Right ventricle myocardium superior (tissue), 1 donor: ENCODE measurements around the gene HCLS1. TPM values are rescaled to one million over a fixed set of nuclear protein-coding genes. Genes with fewer than 3 reads are reported as not detected.
A peak's percentile ranks its signal among the peaks of the same experiment; 100 is the strongest.
"Not testable (repeated sequence)": the region's sequence is repeated elsewhere in the genome, so short reads cannot be mapped to it uniquely, and the experiment has no call there.

ENCODE experiments used
- ATAC-seq: fragments of 200-7000 bp; cut with Tn5 transposase; one replicate; pipeline ENCODE4 v1.9.1; 2020; ENCODE audit warnings: mild to moderate bottlenecking; ENCODE audit not compliant: poor library complexity
- DNase-seq: peaks from one replicate; pipeline ENCODE4 v3.0.0-alpha.2; 2020
- intact Hi-C: fragments of 100-400 bp; cut with DNase I; formaldehyde crosslinking; loops from one replicate; pipeline ENCODE4 v1.11.2; 2022
- long read RNA-seq: library from polyadenylated mRNA; unstranded; transcript quantifications from one replicate; pipeline ENCODE4 v2.0.0, GENCODE V29; 2021
- total RNA-seq: library from RNA; stranded (reverse); fragmentation: NEBNext Ultra II Directional; extraction: Animal tissue kit (Norgen Biotek cat#: 25700); gene quantifications from one replicate; pipeline ENCODE4 v1.2.1, GENCODE V29; 2021
- donor health status: DM: no; HTN: yes; CAD: no; lungs with severe emphysema.

The HCLS1 gene, protein sequence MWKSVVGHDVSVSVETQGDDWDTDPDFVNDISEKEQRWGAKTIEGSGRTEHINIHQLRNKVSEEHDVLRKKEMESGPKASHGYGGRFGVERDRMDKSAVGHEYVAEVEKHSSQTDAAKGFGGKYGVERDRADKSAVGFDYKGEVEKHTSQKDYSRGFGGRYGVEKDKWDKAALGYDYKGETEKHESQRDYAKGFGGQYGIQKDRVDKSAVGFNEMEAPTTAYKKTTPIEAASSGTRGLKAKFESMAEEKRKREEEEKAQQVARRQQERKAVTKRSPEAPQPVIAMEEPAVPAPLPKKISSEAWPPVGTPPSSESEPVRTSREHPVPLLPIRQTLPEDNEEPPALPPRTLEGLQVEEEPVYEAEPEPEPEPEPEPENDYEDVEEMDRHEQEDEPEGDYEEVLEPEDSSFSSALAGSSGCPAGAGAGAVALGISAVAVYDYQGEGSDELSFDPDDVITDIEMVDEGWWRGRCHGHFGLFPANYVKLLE
- 9.6 TPM for total RNA-seq
- long read RNA-seq, transcript HCLS1-201 (14 exons, 2,000 nt), result major isoform, 12 of 15 reads
- long read RNA-seq, partial matches to known transcripts, result 1 of 15 reads
- long read RNA-seq, other reads (novel, unspliced or antisense), result 2 of 15 reads

DNA sequence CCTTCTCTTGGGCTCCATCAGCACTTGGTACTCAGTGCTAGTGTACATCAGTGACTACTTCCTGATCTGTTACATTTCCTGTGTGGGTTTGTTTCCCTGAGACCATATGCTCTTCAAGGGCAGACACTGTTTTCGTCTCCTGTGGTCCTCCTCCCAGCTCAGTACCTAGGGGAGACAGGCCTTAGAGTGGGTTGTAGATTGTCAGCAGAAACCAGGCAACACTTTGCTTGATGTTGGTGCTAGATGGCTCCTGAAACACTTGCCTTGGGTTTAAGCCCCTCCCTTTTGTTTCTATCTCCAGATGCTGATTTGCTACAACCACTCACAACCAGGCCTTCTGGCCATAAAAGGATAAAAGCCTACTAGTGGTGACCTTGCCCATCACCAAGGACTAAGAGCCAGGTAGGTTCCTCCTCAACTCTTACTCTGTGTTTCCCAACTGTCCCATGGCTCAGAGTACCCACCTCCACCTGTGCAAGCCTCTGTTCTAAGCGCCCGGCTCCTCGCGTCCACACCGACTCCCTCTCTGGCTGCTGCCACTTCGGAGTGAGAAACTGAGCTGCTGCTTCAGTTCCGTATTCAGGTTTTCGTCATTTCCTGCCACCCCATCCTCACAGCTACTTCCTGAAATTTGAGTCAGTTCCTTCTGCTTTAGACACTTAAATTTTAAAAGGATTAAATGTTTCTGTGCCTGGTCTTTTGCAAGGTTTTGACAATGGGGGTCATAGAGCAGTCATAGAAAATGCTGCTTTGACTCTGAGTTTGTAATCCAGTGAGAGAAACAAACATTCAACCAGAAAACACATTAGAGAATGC is at the start of gene HCLS1:
HCLS1 (minus strand) TSS at position 548 of the 816 bp plus-strand sequence. CDS start 2,556 bp downstream, outside the sequence.
- ATAC-seq, result peak; percentile 47
- DNase-seq, result peak; percentile 69
- intact Hi-C loops, result loop anchor here (10.0 kb wide), 1 partner anchor 174 kb away; the partner anchor contains the start of genes EAF2 and IQCB1

DNA sequence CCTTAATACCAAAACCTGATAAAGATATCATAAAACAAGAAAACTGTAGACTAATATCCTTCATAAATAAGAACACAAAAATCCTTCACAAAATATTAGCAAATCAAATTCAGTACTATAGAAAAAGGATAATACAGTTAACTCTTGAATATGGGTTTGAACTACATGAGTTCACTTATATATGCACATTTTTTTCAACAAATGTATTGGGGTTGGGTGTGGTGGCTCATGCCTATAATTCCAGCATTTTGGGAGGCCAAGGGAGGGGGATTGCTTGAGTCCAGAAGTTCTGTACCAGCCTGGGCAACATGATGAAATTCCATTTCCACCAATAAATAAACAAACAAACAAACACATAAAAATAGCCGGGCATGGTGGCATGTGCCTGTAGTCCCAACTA is 49.6 kb upstream of the HCLS1 start:
- DNase-seq, result no peak
- intact Hi-C loops, result no loop called here
- ATAC-seq, result no peak

DNA sequence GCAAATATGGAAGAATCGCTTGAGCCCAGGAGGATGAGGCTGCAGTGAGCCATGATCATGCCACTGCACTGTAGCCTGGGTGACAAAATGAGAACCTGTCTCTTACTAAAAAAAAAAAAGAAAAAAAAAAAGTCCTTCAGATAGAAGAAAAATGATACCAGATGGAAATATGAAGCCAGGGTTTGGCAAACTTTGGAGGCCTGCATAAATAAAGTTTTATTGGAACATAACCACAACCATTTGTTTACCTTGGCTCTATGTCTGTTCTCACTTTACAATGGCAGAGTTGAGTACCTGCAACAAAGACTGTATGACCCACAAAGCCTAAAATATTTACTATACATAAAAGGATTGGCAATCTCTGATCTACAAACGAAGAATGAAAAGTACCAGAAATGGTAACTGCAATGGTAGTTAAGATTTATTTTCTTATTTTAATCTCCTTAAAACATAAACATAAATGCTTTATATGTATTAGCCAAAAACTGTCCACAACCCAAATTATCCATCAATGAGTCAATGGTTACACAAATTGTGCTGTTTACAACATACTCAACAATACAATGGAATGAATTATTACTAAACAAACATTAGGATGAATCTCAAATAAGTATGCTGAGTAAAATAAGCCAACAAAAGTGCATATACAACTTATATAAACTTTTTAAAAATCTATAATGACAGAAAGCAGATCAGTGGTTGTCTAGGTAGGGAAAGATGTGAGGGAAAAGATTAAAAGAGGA is 47.0 kb upstream of the HCLS1 start:
- intact Hi-C loops, result no loop called here
- DNase-seq (no peak), ATAC-seq (no peak)

DNA sequence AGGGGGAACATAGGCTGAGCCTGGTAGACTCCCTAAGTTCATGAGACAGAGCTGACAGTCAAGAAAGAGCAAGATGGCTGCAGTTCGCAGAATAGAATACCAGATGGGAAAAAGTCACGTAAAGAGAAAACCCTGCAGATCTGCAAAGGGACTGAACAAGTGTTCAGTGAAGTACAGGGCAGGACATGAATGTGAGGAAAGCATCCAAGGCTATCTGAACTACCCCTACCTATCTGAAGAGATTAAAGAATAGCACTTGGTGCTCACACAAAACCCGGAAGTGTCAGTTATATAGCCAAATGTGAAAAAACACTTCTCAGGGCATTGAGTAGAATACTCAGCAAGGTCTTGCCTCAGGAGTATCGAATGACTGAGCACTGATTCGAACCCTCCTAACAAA is 44.8 kb upstream of the HCLS1 start:
- peak; percentile 31 for ATAC-seq
- intact Hi-C loops, result no loop called here
- DNase-seq, result no peak

DNA sequence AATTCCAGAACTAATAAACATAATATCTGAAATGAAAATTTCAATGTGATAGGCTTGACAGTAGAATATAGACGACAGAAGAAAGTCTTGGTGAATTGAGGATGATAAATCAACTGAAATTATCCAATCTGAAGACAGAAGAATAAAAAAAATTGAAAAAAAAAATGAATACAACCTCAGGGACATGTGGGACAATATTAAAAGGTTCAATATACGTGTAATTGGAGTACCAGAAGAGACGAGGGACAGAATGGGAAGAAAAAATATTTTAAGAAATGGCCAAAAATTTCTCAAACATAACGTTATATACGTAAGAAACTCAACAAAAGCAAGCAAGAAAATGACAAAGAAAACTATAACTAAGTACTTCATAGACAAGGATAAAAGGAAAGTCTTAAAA is 43.3 kb upstream of the HCLS1 start:
- DNase-seq (no peak), ATAC-seq (no peak)
- intact Hi-C loops, result no loop called here

DNA sequence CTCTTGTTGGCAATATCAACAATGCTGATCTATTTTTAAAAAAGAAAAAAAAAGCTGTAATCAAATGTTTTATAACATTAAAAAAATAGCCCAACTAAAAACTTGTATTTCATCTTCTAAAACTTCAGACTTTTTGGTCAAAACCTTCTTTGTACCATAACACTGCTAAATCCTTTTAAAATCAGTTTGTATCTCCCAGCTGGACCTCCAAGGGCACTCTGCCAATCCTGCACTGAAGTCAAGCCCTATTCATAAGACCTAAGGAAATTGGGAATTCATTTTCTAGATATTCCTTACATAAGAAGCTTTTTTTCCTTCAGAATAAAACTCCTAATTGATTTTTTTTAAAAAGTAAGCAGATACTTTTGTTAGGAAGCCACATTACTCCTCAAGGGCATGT is 38.2 kb upstream of the HCLS1 start:
- peak; percentile 59 for ATAC-seq
- intact Hi-C loops, result no loop called here
- DNase-seq, result peak; percentile 50

DNA sequence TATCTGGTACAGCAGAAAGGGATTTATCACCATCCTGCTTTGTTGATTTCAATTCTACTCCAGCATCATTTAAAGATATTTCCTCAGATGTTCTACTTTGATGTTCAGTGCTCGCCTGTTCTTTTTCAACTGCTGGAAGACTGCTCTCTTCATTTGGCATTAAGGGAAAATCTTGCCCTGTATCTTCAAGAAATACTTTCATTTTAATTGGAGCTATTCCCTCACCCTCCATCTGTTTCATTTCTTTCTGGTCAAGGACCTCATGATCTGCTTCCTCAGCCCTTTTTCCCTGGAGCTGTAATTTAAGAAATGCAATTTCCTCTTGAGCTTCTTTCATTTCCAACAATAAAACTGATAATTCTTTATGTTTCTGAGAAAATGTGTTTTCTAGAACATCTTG is 37.8 kb upstream of the HCLS1 start:
- ATAC-seq (peak; percentile 65), DNase-seq (no peak)
- intact Hi-C loops, result no loop called here

DNA sequence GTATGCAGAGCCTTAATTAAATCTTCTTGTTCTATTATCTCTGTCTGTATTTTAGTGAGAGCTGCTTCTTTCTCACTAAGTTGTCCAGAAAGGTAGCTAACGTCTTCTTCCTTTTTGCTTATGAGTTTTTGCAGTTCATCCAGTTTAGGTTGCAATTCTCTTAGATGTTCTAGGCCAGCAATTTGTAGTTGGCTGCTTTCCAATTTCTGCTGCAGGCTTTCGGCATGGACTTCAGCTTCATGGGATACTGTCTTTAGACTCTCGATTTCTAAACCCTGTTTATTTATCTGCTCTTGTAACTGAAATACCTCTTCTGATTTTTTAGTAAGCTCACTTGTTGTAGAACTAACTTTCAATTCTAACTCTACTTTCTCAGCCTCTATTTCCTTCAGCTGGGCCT is 35.5 kb upstream of the HCLS1 start:
- ATAC-seq (no peak), DNase-seq (no peak)
- intact Hi-C loops, result no loop called here

DNA sequence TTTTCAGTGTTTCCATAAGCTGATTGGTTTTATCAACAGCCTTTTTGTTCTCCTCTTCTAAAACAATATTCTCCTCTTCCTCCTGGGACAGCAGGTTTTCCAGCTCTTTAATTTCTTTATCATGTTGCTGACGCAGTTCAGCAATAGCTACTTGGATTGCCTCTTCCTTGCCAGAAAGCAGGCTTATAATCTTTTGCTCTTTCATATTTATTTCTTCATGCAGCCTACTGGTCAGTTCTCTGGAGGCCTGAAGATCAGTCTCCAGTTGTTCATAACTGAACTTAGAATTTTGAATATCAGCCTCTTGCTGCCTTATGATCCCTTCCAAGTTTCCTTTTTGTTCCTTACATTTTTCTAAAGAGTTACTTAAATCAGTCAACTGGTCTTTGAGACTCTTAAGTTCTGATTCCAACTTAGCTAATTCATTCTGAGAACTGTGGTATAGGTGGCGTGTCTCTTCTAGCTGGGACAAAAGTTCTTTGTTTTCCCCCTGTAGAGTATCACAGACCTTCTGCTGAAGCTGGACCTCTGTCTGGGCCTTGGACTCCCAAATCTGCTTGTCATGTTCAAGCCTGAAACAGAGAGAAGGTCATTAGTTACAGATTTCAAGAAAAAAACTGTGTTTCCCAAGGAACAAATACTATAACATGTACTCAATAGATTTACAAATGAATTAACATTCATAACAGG is 31.5 kb upstream of the HCLS1 start:
- ATAC-seq (peak; percentile 88), DNase-seq (no peak)
- intact Hi-C loops, result no loop called here

DNA sequence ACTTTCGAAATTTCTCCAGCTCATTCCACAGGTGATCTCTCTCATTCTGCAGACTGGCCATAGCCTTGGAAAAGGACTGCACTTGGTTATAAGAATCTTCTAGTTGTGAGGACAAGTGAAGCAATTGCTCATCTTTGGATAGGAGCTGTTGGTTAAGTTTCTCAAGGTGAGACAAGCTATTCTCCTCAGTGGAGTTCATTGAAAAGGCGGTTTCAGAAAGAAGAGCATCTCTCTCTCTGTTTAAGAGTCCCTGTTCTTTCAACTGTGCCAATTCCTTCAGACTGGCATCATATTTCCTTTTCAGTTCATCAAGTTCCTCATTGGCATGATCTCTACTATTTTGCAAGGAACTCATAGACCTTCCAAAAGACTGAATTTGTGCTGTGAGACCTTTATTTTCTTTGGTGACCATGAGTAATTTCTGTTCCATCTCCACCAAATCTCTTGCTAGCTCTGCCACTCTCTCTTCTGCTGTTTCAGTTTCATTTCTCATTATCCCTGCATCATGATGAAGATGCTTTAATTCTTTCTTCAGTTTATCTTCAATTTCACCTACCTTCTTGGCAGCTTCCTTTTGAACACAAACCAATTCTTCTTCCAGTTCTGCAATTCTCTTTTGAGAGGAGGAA is 30.2 kb upstream of the HCLS1 start:
- no peak for ATAC-seq
- no peak for DNase-seq
- intact Hi-C loops, result no loop called here

DNA sequence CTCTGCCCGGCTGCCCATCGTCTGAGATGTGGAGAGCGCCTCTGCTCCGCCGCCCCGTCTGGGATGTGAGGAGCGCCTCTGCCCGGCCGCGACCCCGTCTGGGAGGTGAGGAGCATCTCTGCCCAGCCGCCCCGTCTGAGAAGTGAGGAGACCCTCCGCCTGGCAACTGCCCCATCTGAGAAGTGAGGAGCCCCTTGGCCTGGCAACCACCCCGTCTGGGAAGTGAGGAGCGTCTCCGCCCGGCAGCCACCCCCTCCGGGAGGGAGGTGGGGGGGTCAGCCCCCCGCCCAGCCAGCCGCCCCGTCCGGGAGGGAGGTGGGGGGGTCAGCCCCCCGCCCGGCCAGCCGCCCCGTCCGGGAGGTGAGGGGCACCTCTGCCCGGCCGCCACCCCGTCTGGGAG is 28.0 kb upstream of the HCLS1 start:
- DNase-seq, intact Hi-C loops, ATAC-seq: not testable (repeated sequence)

DNA sequence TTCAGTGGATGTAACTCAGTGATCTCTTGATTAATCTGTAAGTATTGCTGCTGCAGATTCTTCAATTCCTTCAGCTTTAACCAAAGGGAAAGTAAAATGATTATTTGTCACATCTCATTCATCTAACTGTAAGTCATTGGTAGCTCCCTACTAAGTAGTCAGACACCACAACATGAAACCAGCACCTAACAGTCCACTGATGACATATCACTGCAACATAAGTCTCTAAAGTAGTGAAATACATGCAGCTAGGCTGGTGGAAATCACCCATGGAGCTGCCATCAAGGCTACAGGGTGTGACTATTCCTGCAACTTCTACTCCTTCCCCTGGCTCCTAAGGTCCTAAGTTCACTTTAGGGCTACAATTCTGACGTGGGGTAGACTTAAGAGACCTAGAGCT is 21.1 kb upstream of the HCLS1 start:
- DNase-seq (no peak), ATAC-seq (no peak)

DNA sequence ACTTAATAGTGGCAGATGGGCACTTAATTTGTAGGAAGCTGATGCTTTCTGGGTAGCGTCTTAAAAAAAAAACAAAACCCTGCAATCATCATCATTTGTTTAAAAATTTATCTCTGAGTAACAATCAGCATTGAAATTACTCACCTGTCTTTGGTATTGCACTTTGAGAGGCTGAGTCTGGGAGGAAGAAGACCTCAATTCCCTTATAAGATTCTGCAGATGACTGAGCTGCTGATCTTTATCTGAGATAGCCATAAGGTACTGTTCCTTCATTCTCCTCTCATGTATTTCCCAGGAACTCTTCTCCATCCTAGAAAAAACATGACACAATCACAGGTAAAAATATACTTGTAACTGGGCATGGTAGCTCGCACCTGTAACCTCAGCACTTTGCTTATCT is 16.4 kb upstream of the HCLS1 start:
- ATAC-seq (no peak), DNase-seq (no peak)
- intact Hi-C loops, result no loop called here

More for the DNA sequence above, 21.1 kb upstream of the HCLS1 start:
- intact Hi-C loops, result no loop called here

DNA sequence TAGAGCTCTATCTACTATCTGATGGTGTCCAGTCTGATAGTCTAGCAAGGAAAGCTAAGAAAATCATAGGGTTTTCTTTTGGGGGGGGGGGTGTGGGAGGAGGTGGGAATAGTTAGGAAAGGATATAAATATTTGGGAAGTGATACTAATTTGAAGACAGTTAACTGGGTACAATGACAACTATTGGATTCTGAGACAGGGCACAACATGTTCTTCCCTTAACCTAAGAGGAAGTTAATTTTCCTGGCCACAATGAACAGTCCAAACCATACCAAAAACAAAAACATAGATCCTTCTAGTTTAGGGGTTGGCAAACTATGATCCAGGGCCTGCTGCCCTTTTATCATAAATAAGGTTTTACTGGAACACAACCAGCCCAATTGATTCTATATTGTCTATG is 10.0 kb upstream of the HCLS1 start:
- DNase-seq, result no peak
- peak; percentile 60 for ATAC-seq
- intact Hi-C loops, result no loop called here

DNA sequence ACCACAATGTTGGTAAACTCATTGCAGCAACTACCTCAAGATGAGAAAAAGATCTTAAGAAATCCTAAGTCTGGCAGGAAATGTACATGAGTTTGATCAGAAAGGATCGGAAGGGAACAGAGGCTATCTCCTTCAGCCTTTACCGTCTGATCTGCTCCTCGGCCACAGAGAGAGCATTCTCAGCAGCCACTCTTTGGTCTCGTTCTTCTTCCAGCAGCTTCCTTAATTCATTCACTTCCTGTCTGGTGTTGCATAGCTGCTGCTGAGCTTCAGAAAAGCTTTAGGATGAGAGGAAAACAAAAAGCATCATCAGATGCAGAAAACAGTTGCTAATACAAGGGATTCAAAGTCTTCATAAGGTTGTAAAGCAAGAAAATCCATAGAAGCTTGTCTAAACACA is 6.6 kb upstream of the HCLS1 start:
- intact Hi-C loops, result loop anchor here (10.0 kb wide), 1 partner anchor 167 kb away; the partner anchor contains the start of genes EAF2 and IQCB1
- DNase-seq (no peak), ATAC-seq (no peak)

DNA sequence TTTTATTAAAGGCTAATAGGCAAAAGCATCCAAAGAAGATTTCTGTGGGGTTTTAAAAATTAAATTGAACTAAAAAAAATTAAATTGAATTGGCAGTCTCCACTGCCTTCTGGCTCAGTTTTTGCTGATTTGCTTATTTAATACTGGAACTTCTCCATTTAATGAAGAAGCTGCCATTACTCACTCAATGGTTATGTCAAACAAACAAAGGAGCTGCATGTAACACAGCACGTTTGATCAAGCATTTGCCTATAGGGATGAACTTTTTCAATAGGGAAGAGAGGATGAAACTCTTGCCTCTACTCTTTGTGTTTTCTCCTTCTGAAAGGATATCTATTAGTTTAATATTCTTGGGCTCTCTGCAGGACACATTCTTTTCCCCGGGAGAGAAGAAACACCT is 4.8 kb upstream of the HCLS1 start:
- intact Hi-C loops, result loop anchor here (10.0 kb wide), 1 partner anchor 169 kb away; the partner anchor contains the start of genes EAF2 and IQCB1
- DNase-seq (no peak), ATAC-seq (no peak)

DNA sequence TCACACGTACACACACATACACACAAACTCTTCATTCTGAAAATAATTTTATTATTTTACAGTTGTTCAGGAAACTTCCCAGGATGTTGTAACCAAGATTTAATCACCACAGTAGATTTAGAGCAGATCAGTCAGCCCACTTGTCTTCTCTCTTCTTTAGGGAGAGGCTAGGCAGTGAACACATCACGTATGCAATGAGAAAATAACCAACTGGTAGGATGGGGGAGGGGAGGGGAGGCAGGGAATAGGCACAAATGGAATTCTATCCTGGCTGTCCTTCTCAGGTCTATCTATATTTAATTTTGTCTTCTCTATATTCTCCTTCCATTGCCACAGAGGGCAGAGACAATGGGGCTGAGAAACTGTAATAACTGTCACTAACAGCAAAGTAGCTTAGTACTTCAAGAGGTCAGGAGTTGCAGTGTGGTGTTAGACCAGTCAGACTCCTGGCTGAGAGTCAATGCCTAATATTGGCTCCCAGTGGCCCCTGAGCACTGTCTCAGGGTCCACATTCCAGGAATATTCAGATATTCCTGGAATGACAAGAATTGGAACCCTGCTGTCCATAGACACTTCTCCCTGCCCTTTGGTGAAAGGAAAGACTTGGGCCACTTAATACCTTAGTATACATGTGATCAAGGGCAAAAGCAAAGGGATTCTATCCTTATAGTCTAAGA is 2.6 kb upstream of the HCLS1 start:
- ATAC-seq (peak; percentile 43), DNase-seq (no peak)
- intact Hi-C loops, result loop anchor here (10.0 kb wide), 1 partner anchor 171 kb away; the partner anchor contains the start of genes EAF2 and IQCB1
